Retinal pigment epithelial cell (primary cell): ENCODE results near the gene RAX2.
"Not testable (repeated sequence)": the region's sequence is repeated elsewhere in the genome, so short reads cannot be mapped to it uniquely, and the experiment has no call there.

Source experiments
- DNase-seq: peaks from one replicate; pipeline ENCODE4 v3.0.0-alpha.2; 2010; ENCODE audit warnings: low read depth
- H3K4me3 ChIP-seq: 2 replicates; pipeline ENCODE4 v1.5.1; 2011; ENCODE audit warnings: mild to moderate bottlenecking, low read length, control low read depth, moderate library complexity
- TF ChIP-seq, protein P1 (sequence below): conservative IDR thresholded peaks from 2 replicates; pipeline ENCODE4 v1.5.1; 2011; ENCODE audit warnings: low read depth, low read length, control low read depth, inconsistent platforms

RAX2 gene

DNA sequence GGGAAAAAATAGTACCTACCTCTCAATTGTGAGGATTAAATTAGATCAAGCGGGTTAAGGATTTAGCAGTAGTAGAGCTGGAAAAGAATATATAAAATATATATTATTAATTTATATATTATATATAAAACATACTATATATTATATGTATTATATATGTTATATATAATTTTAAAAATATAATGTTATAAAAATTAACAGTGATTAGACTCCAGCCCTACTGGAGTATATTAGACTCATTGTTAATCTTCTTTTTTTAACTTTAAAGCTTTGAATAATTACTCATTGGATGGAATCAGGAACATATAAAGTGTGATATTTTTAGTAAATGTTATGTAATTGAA, 9.9 kb downstream of the RAX2 start:
- no peak for DNase-seq
- H3K4me3 ChIP-seq, result peak overlapping the region; percentile 89
- TF ChIP-seq, protein P1, sequence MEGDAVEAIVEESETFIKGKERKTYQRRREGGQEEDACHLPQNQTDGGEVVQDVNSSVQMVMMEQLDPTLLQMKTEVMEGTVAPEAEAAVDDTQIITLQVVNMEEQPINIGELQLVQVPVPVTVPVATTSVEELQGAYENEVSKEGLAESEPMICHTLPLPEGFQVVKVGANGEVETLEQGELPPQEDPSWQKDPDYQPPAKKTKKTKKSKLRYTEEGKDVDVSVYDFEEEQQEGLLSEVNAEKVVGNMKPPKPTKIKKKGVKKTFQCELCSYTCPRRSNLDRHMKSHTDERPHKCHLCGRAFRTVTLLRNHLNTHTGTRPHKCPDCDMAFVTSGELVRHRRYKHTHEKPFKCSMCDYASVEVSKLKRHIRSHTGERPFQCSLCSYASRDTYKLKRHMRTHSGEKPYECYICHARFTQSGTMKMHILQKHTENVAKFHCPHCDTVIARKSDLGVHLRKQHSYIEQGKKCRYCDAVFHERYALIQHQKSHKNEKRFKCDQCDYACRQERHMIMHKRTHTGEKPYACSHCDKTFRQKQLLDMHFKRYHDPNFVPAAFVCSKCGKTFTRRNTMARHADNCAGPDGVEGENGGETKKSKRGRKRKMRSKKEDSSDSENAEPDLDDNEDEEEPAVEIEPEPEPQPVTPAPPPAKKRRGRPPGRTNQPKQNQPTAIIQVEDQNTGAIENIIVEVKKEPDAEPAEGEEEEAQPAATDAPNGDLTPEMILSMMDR, result no peak

DNA sequence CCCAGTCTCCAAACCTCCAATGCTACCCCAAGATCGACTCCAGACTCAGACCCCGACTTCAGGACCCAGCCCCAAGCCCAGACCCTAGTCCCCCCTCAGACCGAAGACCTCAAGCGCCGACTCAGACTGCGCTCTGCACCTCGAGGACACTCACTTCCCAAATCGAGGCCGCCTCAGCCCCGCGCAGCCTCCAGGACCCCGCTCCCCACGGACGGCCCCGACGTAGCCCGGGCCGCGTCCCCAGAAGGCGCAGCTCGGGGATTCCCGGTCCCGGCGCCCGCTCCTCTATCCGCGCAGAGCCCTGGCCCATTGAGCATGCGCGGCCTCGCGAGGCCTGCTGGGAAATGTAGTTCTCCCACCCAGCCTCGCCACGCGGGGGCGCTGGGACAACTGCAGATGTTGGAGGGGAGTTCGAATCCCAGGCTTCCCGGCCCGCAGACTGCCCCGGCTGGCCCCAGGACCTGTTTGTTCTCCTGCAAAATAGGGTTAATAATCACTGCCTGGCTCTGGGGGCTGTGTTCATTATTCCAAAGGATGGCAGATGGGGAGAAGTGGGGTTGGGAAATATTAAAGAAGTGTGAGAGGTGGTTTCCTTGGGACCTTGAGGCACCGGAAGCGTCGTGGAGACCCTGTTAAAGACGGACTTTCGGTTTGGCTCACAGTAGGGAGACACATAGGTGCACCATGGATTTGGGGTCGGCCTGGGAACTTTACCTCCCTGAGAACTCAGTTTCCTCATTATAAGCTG, 10.5 kb downstream of the RAX2 start, which contains the start of gene APBA3:
APBA3 (minus strand) TSS at position 311 of the 748 bp plus-strand sequence. CDS start 1,428 bp downstream, outside the sequence.
- DNase-seq, result peak; percentile 30
- H3K4me3 ChIP-seq, result peak within 1 kb of the TSS; percentile 99
- TF ChIP-seq, protein P1, result peak; percentile 67

- no peak for DNase-seq
- TF ChIP-seq, protein P1, result no peak
- H3K4me3 ChIP-seq, result peak overlapping the region; percentile 99
These were observed 11.1 kb downstream of the RAX2 start for GRCh38 chr19:3760871-3761361.

- DNase-seq, result no peak
- TF ChIP-seq, protein P1, result no peak
These were observed 12.4 kb downstream of the RAX2 start for GRCh38 chr19:3759482-3760254.

DNA sequence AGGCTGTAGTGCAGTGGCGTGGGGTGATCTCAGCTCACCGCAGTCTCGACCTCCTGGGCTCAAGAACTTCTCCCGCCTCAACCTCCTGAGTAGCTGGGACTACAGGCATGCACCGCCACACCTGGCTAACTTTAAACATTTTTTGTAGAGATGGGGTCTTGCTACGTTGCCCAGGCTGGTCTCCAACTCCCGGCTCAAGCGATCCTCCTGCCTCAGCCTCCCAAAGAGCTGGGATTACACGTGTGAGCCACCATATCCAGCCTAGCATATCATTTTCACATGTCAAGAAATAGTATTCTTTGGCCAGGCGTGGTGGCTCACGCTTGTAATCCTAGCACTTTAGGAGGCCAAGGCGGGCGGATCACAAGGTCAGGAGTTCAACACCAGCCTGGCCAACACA, 13.7 kb downstream of the RAX2 start:
- H3K4me3 ChIP-seq, DNase-seq: not testable (repeated sequence)

More at GRCh38 chr19:3759482-3760254, 12.4 kb downstream of the RAX2 start:
- H3K4me3 ChIP-seq, result no peak overlapping the region

- DNase-seq, H3K4me3 ChIP-seq: not testable (repeated sequence)
These were observed 14.3 kb downstream of the RAX2 start for GRCh38 chr19:3757705-3758104.

DNA sequence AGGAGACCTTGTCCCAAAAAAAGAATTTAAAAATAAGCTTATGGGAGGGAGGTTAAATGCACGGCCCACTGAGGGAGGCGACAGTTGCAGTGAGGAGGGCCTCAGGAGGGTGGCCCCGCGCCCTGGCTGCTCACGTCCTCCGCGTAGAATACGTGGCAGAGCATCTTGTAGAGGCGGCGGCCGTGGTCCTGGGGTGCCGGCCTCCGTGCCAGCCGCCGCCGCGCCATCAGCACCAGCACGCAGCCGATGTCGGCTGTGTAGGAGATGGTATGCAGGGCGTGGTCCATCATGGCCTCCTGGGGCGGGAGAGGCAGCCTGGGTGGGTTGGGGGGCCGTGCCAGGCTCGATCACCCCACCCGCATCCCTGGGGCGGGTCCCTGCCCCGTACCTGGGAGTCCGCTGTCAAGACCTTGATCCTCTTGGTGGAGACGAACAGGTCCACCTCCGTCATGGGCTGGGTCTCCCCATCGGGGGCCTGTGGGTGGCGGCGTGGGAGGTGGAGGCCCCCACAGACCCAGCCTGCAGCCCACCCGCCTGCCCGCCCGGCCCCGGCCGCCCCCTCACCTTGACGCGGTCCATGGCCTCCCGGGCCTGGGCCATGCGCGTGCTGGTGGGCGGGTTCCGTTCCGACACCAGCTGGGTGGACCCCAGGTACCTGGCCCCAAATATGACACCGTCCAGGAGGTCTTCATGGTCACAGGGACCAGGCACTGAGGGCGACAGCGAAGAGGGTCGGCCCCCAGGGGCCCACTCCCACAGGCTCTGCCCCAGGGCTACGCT, 18.2 kb downstream of the RAX2 start:
- no peak for DNase-seq
- no peak overlapping the region for H3K4me3 ChIP-seq
- TF ChIP-seq, protein P1, result no peak
